GM18526 (cell line): ENCODE results near the gene FRMPD2.

Experiments used
- POLR2A ChIP-seq: IDR thresholded peaks from 3 replicates; pipeline ENCODE4 v1.6.1; 2011; ENCODE audit not compliant: insufficient read length; ENCODE audit errors: extremely low read depth

The FRMPD2 gene

DNA sequence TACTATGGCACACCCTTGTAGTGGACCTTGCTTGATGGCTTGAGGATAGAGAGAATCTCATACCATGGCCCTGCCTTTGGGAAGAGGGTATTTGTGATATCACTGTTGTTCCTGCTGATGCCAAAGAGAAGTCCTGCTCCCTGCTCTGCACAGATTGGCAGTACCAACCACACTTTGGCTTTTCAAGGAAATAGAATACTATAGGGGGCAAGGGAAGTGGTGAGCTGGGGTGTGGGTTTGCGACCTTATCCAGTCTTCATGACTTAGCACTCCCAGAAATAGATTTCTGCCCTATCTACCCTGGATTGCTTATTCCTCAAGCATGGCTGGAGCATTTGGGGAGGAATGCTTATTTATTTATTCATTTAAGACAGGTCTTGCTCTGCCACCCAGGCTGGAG, 25.2 kb upstream of the FRMPD2 start:
- no peak for TF ChIP-seq POLR2A

DNA sequence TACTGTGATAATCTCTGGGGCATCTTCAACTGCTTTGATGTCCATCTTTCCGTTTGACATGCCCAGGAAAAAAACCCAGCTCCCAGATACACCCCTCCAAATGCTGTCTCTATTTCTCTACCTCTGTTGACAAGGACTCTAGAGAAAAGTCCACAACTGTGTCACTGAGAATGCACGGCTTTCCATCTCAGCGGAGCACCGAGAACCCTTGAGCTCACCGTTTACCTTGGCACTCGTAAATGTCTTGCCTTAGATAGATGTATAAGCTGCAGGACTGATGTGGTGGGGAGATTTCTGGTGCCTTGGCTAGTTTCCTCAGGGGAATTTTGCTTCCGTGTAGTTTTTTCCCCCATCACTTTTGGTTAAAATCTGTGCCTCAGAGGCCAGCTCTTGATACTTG, 24.6 kb upstream of the FRMPD2 start:
- TF ChIP-seq POLR2A = no peak

GRCh38 chr10:48296576-48297098, 22.1 kb upstream of the FRMPD2 start:
- TF ChIP-seq POLR2A = no peak

DNA sequence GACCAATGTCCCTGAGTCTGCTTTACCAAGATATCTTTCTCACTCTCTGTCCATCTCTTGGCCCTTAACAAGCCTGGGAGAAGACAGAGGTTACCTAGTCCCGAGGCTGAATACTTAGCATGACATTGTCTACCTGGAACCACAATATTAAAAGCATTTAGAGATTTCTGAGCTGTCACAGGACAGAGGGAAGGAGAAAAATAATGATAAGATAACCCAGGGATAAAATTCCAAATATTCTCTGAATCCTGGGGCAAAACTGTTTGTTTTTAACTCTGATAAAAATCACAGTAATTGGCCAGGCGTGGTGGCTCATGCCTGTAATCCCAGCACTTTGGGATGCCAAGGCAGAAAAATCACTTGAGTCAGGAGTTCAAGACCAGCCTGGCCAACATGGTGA, 19.9 kb upstream of the FRMPD2 start:
- no peak for TF ChIP-seq POLR2A

- TF ChIP-seq POLR2A = no peak
Measured at GRCh38 chr10:48292616-48293015, 18.1 kb upstream of the FRMPD2 start.

DNA sequence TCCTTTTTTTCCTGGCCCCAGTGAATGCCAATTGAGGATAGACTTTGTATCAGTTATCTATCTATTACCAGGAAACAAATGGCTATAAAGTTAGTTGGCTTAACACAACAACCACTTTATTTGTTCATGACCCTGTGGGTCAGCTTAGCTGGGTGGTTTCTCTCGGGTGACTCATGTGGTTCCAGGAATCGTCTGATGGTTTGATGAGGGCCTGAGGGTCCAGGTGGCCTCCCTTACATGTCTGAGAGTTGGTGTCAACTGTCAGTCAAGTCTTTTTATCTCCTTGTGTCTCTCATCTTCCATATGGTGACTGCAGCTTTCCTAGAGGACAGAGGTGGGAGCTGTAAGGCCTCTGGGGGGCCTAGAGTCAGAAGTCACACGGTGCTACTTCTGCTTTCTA, 16.7 kb upstream of the FRMPD2 start:
- no peak for TF ChIP-seq POLR2A

GRCh38 chr10:48290286-48290685, 15.8 kb upstream of the FRMPD2 start:
- TF ChIP-seq POLR2A = no peak

GRCh38 chr10:48289501-48290238, 15.2 kb upstream of the FRMPD2 start:
- no peak for TF ChIP-seq POLR2A

GRCh38 chr10:48288661-48289060, 14.2 kb upstream of the FRMPD2 start:
- TF ChIP-seq POLR2A = no peak

GRCh38 chr10:48287417-48288391, 13.2 kb upstream of the FRMPD2 start:
- TF ChIP-seq POLR2A = no peak

DNA sequence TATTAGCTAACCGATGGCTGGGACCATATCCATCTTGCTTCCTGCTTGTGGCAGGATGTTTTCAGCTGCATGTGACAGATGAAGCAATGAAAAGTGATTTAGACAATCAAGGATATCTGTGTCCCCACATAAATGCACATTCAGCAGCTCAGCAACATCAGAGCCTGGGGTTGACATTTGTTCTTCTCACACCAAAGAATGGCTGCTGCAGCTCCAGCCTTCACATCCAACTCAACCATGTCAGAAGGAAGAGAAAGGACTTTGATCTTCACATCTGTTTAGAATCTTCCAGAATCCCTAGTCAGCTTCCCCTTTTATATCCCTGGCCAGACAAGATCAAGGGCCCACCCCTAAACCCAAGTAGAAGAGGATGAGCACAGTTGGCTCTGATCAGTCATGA, 11.9 kb upstream of the FRMPD2 start:
- no peak for TF ChIP-seq POLR2A

DNA sequence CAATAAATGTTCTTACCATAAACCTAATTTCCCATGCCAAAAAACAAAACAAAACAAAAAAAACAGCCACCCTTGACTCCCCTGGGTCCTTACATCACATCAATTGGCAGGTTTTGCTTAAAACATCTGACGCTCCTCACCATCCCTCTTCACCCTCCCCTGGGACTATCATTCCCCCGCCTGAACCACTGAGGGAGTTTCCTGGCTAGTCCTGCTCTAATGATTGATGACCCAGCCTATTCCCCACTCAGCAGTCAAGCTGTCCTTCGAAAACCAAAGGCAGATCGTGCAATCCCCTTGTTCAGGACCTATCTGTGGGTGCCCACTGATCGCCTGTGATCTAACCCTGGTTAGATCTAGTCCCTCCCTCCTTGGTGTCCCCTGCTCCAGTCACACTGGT, 11.2 kb upstream of the FRMPD2 start:
- TF ChIP-seq POLR2A = no peak

GRCh38 chr10:48284811-48285210, 10.3 kb upstream of the FRMPD2 start:
- TF ChIP-seq POLR2A = no peak

DNA sequence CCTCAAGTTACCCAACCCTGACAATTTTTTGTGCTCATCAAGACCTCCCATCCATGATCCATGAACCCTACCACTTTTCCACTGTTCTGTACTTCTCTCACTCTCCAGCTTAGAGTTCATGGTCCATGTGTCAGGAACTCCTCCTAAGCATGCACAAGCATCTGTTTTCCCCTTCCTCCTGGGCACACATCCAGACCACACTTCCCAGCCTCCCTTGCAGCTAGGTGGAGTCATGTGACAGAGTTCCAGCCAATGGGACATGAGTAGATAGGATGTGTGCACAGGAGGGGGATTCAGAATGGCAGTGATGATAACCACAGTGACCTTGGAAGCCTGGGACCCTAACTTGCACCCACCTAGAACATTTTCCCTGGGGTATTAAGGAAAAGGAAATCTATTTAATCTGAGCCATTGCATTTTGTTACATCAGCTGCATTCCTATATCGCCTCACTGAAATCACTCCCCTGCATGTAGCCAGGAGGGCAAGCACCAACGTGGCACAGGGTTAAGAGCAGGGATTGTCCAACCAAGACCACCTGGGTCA, 9.6 kb upstream of the FRMPD2 start:
- TF ChIP-seq POLR2A = no peak

DNA sequence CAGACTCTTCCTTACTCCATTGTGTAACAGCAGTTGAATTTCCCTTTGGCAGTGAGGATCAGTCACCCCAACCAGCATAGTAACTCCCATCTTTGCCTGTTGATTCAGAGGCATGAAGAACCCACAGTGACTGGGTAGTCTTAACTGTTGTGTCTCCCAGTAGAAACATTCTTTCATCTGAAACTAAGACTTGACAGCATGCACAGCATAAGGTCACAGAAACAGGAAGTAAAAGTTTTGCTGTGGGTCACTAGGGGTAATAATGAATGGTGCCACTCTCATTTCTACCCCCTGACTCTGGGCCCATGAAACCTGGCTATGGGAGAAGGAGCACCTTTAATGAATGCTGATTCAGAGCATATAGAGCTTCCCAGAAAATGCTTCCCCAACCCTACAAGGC, 8.3 kb upstream of the FRMPD2 start:
- no peak for TF ChIP-seq POLR2A
